ENCODE data around the gene LRP1B.
"Not testable (repeated sequence)": the region's sequence is repeated elsewhere in the genome, so short reads cannot be mapped to it uniquely, and the experiment has no call there.

The LRP1B gene

GRCh38 chr2:140465301-140465700, 1665.5 kb downstream of the LRP1B start:
- DNase-seq, result no peak

- no peak for DNase-seq
Observed at GRCh38 chr2:140462990-140463389, 1667.8 kb downstream of the LRP1B start.

- DNase-seq, result no peak
Observed at GRCh38 chr2:140457483-140457882, 1673.3 kb downstream of the LRP1B start.

- no peak for DNase-seq
Observed at GRCh38 chr2:140455315-140455714, 1675.5 kb downstream of the LRP1B start.

GRCh38 chr2:140454717-140455116, 1676.1 kb downstream of the LRP1B start:
- DNase-seq, result no peak

- DNase-seq, result no peak
Observed at GRCh38 chr2:140451324-140451723, 1679.5 kb downstream of the LRP1B start.

GRCh38 chr2:140442319-140442718, 1688.5 kb downstream of the LRP1B start:
- no peak for DNase-seq

- DNase-seq, result no peak
Observed at GRCh38 chr2:140440815-140441214, 1690.0 kb downstream of the LRP1B start.

- DNase-seq, result no peak
Observed at GRCh38 chr2:140436936-140437335, 1693.9 kb downstream of the LRP1B start.

- DNase-seq, result not testable (repeated sequence)
Observed at GRCh38 chr2:140427033-140427432, 1703.8 kb downstream of the LRP1B start.

GRCh38 chr2:140424471-140424870, 1706.3 kb downstream of the LRP1B start:
- no peak for DNase-seq

- no peak for DNase-seq
Observed at GRCh38 chr2:140422759-140423158, 1708.1 kb downstream of the LRP1B start.

- no peak for DNase-seq
Observed at GRCh38 chr2:140417504-140417903, 1713.3 kb downstream of the LRP1B start.

- DNase-seq, result no peak
Observed at GRCh38 chr2:140416577-140416976, 1714.2 kb downstream of the LRP1B start.

- not testable (repeated sequence) for DNase-seq
Observed at GRCh38 chr2:140415035-140415434, 1715.8 kb downstream of the LRP1B start.

- no peak for DNase-seq
Observed at GRCh38 chr2:140410695-140411094, 1720.1 kb downstream of the LRP1B start.

GRCh38 chr2:140401056-140401455, 1729.8 kb downstream of the LRP1B start:
- no peak for DNase-seq

GRCh38 chr2:140392824-140393223, 1738.0 kb downstream of the LRP1B start:
- no peak for DNase-seq

GRCh38 chr2:140384946-140385345, 1745.9 kb downstream of the LRP1B start:
- no peak for DNase-seq

GRCh38 chr2:140383781-140384180, 1747.0 kb downstream of the LRP1B start:
- DNase-seq, result no peak

GRCh38 chr2:140376686-140377085, 1754.1 kb downstream of the LRP1B start:
- no peak for DNase-seq

GRCh38 chr2:140363131-140363530, 1767.7 kb downstream of the LRP1B start:
- DNase-seq, result no peak

GRCh38 chr2:140362361-140362760, 1768.5 kb downstream of the LRP1B start:
- DNase-seq, result no peak

GRCh38 chr2:140359056-140359771, 1771.6 kb downstream of the LRP1B start:
- DNase-seq, result no peak

- DNase-seq, result no peak
Observed at GRCh38 chr2:140356697-140357096, 1774.1 kb downstream of the LRP1B start.
